GM11168 (cell line): ENCODE measurements around the gene TPPP2.
"Not testable (repeated sequence)": the region's sequence is repeated elsewhere in the genome, so short reads cannot be mapped to it uniquely, and the experiment has no call there.

Experiments
- in situ Hi-C: fragments of 300-500 bp; cut with MboI; formaldehyde crosslinking; loops from one replicate; pipeline ENCODE4 v1.12.0; 2022; ENCODE audit warnings: low sequenced_read_pairs; ENCODE audit not compliant: unreplicated experiment

The TPPP2 gene

GRCh38 chr14:21029917-21030316 is at the start of gene TPPP2:
TSS of gene TPPP2 (plus strand) at chr14:21030217. CDS start at chr14:21030582, 365 bp downstream.
- in situ Hi-C loops = no loop called here

GRCh38 chr14:20980906-20981305 is 49.1 kb upstream of the TPPP2 start:
- in situ Hi-C loops = no loop called here

GRCh38 chr14:20982646-20983369 is 47.2 kb upstream of the TPPP2 start:
- in situ Hi-C loops = no loop called here

GRCh38 chr14:20985650-20986049 is 44.4 kb upstream of the TPPP2 start:
- in situ Hi-C loops = not testable (repeated sequence)

GRCh38 chr14:20986811-20987210 is 43.2 kb upstream of the TPPP2 start:
- in situ Hi-C loops = no loop called here

- in situ Hi-C loops = no loop called here
Measured at GRCh38 chr14:20988717-20989470, 41.1 kb upstream of the TPPP2 start.

- in situ Hi-C loops = no loop called here
Measured at GRCh38 chr14:20989471-20989786, 40.6 kb upstream of the TPPP2 start.

- in situ Hi-C loops = loop anchor here (10.0 kb wide), 1 partner anchor 555 kb away; no protein-coding TSS in a partner anchor
Measured at GRCh38 chr14:20989787-20990600, 40.0 kb upstream of the TPPP2 start, which contains the start of gene METTL17. TSS of gene METTL17 (plus strand) at chr14:20989980. CDS start at chr14:20990003, 23 bp downstream.

GRCh38 chr14:20996521-20996920 is 33.5 kb upstream of the TPPP2 start:
- in situ Hi-C loops = loop anchor here (10.0 kb wide), 1 partner anchor 548 kb away; no protein-coding TSS in a partner anchor

GRCh38 chr14:20997115-20997514 is 32.9 kb upstream of the TPPP2 start:
- in situ Hi-C loops = loop anchor here (10.0 kb wide), 1 partner anchor 548 kb away; no protein-coding TSS in a partner anchor

GRCh38 chr14:20997564-20997963 is 32.5 kb upstream of the TPPP2 start:
- in situ Hi-C loops = loop anchor here (10.0 kb wide), 1 partner anchor 547 kb away; no protein-coding TSS in a partner anchor

- in situ Hi-C loops = loop anchor here (10.0 kb wide), 1 partner anchor 547 kb away; no protein-coding TSS in a partner anchor
Measured at GRCh38 chr14:20998139-20998538, 31.9 kb upstream of the TPPP2 start.

- in situ Hi-C loops = loop anchor here (10.0 kb wide), 1 partner anchor 546 kb away; no protein-coding TSS in a partner anchor
Measured at GRCh38 chr14:20998674-20999366, 31.2 kb upstream of the TPPP2 start, which contains the start of gene SLC39A2. TSS of gene SLC39A2 (plus strand) at chr14:20999293. CDS start at chr14:20999447, 154 bp downstream.

GRCh38 chr14:20999591-20999990 is 30.4 kb upstream of the TPPP2 start:
- in situ Hi-C loops = loop anchor here (10.0 kb wide), 1 partner anchor 545 kb away; no protein-coding TSS in a partner anchor

GRCh38 chr14:21001218-21001617 is 28.8 kb upstream of the TPPP2 start:
- in situ Hi-C loops = no loop called here

- in situ Hi-C loops = no loop called here
Measured at GRCh38 chr14:21003788-21004346, 26.1 kb upstream of the TPPP2 start.

GRCh38 chr14:21009721-21010120 is 20.3 kb upstream of the TPPP2 start:
- in situ Hi-C loops = loop anchor here (10.0 kb wide), 1 partner anchor 85 kb away; the partner anchor contains the start of gene ZNF219

GRCh38 chr14:21011136-21011535 is 18.9 kb upstream of the TPPP2 start:
- in situ Hi-C loops = loop anchor here (10.0 kb wide), 1 partner anchor 84 kb away; the partner anchor contains the start of gene ZNF219

- in situ Hi-C loops = loop anchor here (10.0 kb wide), 1 partner anchor 80 kb away; the partner anchor contains the start of gene ZNF219
Measured at GRCh38 chr14:21014761-21015190, 15.2 kb upstream of the TPPP2 start.
